ENCODE results near the gene AKR1D1.
"Not testable (repeated sequence)": the region's sequence is repeated elsewhere in the genome, so short reads cannot be mapped to it uniquely, and the experiment has no call there.

The AKR1D1 gene

GRCh38 chr7:138075350-138075749, 909 bp upstream of the AKR1D1 start:
- DNase-seq: no peak

- DNase-seq: not testable (repeated sequence)
Measured at GRCh38 chr7:138075786-138076185, 473 bp upstream of the AKR1D1 start.

GRCh38 chr7:138077809-138078208, 1.6 kb downstream of the AKR1D1 start:
- DNase-seq: no peak

- DNase-seq: no peak
Measured at GRCh38 chr7:138079137-138079536, 2.9 kb downstream of the AKR1D1 start.

- DNase-seq: no peak
Measured at GRCh38 chr7:138081868-138082267, 5.6 kb downstream of the AKR1D1 start.

GRCh38 chr7:138083859-138084258, 7.6 kb downstream of the AKR1D1 start:
- DNase-seq: no peak

GRCh38 chr7:138086563-138087270, 10.5 kb downstream of the AKR1D1 start:
- no peak for DNase-seq

- no peak for DNase-seq
Measured at GRCh38 chr7:138089080-138089901, 13.0 kb downstream of the AKR1D1 start.

GRCh38 chr7:138091032-138091431, 14.8 kb downstream of the AKR1D1 start:
- no peak for DNase-seq

GRCh38 chr7:138091840-138092239, 15.6 kb downstream of the AKR1D1 start:
- not testable (repeated sequence) for DNase-seq

- DNase-seq: no peak
Measured at GRCh38 chr7:138092486-138093028, 16.3 kb downstream of the AKR1D1 start.

GRCh38 chr7:138095972-138096935, 20.0 kb downstream of the AKR1D1 start:
- DNase-seq: no peak

- no peak for DNase-seq
Measured at GRCh38 chr7:138097064-138097741, 20.9 kb downstream of the AKR1D1 start.

- no peak for DNase-seq
Measured at GRCh38 chr7:138099813-138100212, 23.6 kb downstream of the AKR1D1 start.

- DNase-seq: no peak
Measured at GRCh38 chr7:138105221-138105620, 29.0 kb downstream of the AKR1D1 start.

- no peak for DNase-seq
Measured at GRCh38 chr7:138115047-138115446, 38.8 kb downstream of the AKR1D1 start.

GRCh38 chr7:138116141-138116540, 39.9 kb downstream of the AKR1D1 start:
- DNase-seq: no peak

- DNase-seq: no peak
Measured at GRCh38 chr7:138116892-138117291, 40.6 kb downstream of the AKR1D1 start.

- DNase-seq: no peak
Measured at GRCh38 chr7:138120140-138120827, 44.0 kb downstream of the AKR1D1 start.

- no peak for DNase-seq
Measured at GRCh38 chr7:138122162-138122561, 45.9 kb downstream of the AKR1D1 start.

- DNase-seq: no peak
Measured at GRCh38 chr7:138125119-138125518, 48.9 kb downstream of the AKR1D1 start.

Measured in KG1 (cell line).